HG02623 (cell line): ENCODE data around the gene NUP210.

Experiments used
- ATAC-seq: cut with Tn5 transposase; IDR thresholded peaks from one replicate; pipeline ENCODE4 v1.9.1; 2021; ENCODE audit warnings: moderate library complexity; ENCODE audit not compliant: unreplicated experiment

The NUP210 gene

GRCh38 chr3:13296662-13297061 lies 123.5 kb downstream of the NUP210 start:
- no peak for ATAC-seq

- no peak for ATAC-seq
Observed at GRCh38 chr3:13294442-13295351, 125.4 kb downstream of the NUP210 start.

GRCh38 chr3:13292375-13292774 lies 127.7 kb downstream of the NUP210 start:
- ATAC-seq: no peak

GRCh38 chr3:13290941-13291340 lies 129.2 kb downstream of the NUP210 start:
- no peak for ATAC-seq

GRCh38 chr3:13289771-13290285 lies 130.3 kb downstream of the NUP210 start:
- no peak for ATAC-seq

GRCh38 chr3:13288732-13289718 lies 131.1 kb downstream of the NUP210 start:
- no peak for ATAC-seq

- no peak for ATAC-seq
Observed at GRCh38 chr3:13287833-13288232, 132.3 kb downstream of the NUP210 start.

GRCh38 chr3:13286873-13287272 lies 133.2 kb downstream of the NUP210 start:
- no peak for ATAC-seq

- ATAC-seq: no peak
Observed at GRCh38 chr3:13285007-13285567, 135.0 kb downstream of the NUP210 start.

- no peak for ATAC-seq
Observed at GRCh38 chr3:13283877-13284264, 136.3 kb downstream of the NUP210 start.

- no peak for ATAC-seq
Observed at GRCh38 chr3:13282986-13283876, 136.9 kb downstream of the NUP210 start.

- ATAC-seq: no peak
Observed at GRCh38 chr3:13282358-13282985, 137.7 kb downstream of the NUP210 start.

- no peak for ATAC-seq
Observed at GRCh38 chr3:13281507-13282357, 138.4 kb downstream of the NUP210 start.

GRCh38 chr3:13280811-13281506 lies 139.2 kb downstream of the NUP210 start:
- ATAC-seq: no peak

- no peak for ATAC-seq
Observed at GRCh38 chr3:13280122-13280790, 139.9 kb downstream of the NUP210 start.

- ATAC-seq: no peak
Observed at GRCh38 chr3:13279532-13279910, 140.6 kb downstream of the NUP210 start.

- no peak for ATAC-seq
Observed at GRCh38 chr3:13278783-13279531, 141.2 kb downstream of the NUP210 start.
